ENCODE data around the gene FTSJ3.

- TF ChIP-seq EZH2 (IDR thresholded peaks at IDR 0.05; ENCODE audit: insufficient read depth, poor library complexity, severe bottlenecking) = no peak
- no peak for TF ChIP-seq EZH2phosphoT487 (IDR thresholded peaks at IDR 0.05; ENCODE audit: insufficient read depth, low read depth)
Measured at GRCh38 chr17:63823659-63824331, 3.7 kb downstream of the FTSJ3 start.
